ENCODE data around the gene HHIPL2. TPM values are rescaled to one million over a fixed set of nuclear protein-coding genes. Genes with fewer than 3 reads are reported as not detected.
A peak's percentile ranks its signal among the peaks of the same experiment; 100 is the strongest.

The HHIPL2 gene
- total RNA-seq, 2 donors from 2014 or later: 0.32 to 0.56 TPM

DNA sequence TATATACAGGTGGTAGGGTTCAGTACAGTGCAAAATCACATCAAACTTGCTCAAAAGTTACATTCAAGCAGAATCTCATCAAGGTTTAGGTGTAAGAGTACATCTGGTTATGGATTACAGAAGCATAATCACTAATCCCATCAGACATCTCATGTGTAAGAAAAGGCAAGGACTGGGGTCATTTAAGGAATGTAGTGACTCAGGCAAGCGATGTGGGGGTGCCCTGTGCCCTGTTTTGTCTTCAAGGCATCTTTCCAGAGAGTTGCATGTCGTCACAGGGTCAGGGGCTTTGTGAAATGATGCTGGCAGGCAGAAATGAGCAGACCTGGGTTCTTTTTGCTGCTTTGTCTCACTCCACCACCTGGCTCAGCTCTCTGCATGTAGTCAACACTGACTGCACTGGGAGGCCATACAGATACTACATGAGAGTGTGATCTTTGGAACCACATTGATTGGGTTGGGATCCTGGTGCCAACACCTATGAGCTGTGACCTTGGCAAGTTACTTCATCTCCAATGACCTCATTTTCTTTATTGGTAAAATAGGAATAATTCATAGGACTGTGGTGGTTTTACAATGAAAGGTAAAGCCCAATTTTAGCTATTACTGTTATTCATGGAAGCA, 8.2 kb upstream of the HHIPL2 start:
- Mint-ChIP-seq H3K27ac (peak overlapping the region; percentile 10), H3K36me3 (ENCODE audit: low read depth) (peaks cover 47% of the 10 kb centered on the region), H3K4me3 (no peak overlapping the region), H3K27me3 (no peaks in the 10 kb centered on the region), H3K9me3 (no peaks in the 10 kb centered on the region), H3K4me1 (no peaks in the 10 kb centered on the region)
- ATAC-seq (replicated peaks): no peak

DNA sequence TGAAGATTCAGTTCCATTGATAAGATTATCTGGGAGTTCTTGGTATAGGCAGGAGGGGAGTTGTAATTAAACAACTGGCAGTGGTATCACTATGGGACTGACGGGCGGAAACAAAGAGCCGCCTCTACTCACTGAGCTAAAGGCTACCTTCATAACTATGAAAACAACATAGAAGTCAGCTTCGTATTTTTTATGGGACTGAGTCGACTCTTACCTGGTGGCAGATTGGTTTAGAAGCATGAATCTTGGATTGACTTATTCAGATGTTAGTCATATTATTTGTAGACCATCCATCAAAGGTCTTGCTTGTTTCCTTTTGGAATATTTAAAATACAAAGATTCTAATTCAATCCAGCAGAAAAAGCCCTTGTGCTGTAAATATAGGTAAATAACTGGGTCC, 6.3 kb upstream of the HHIPL2 start:
- Mint-ChIP-seq H3K27me3 (no peaks in the 10 kb centered on the region), H3K27ac (peak overlapping the region; percentile 33), H3K36me3 (ENCODE audit: low read depth) (peaks cover 27% of the 10 kb centered on the region), H3K4me3 (no peak overlapping the region), H3K4me1 (no peaks in the 10 kb centered on the region), H3K9me3 (no peaks in the 10 kb centered on the region)
- ATAC-seq (replicated peaks): no peak

DNA sequence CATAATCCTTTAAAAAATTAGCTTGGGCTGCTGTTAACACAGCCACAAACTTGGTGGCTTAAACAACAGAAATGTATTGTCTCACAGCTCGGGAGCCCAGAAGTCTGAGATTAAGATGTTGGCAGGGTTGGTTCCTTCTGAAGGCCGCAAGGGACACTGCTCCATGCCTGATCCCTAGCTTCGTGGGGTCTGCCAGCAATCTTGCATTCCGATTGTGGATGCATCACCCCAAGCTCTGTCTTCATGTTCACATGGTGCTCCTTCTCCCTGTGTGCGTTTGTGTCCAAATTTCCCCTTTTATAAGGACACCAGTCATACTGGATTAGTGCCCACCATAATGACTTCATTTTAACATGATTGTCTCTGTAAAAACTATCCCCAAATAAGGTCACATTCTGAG, 5.0 kb upstream of the HHIPL2 start:
- no peak for ATAC-seq (replicated peaks)
- H3K27ac Mint-ChIP-seq: no peak overlapping the region
- H3K4me3 Mint-ChIP-seq: no peak overlapping the region
- no peaks in the 10 kb centered on the region for H3K27me3 Mint-ChIP-seq
- H3K4me1 Mint-ChIP-seq: no peaks in the 10 kb centered on the region
- peaks cover 17% of the 10 kb centered on the region for H3K36me3 Mint-ChIP-seq (ENCODE audit: low read depth)
- H3K9me3 Mint-ChIP-seq: no peaks in the 10 kb centered on the region

DNA sequence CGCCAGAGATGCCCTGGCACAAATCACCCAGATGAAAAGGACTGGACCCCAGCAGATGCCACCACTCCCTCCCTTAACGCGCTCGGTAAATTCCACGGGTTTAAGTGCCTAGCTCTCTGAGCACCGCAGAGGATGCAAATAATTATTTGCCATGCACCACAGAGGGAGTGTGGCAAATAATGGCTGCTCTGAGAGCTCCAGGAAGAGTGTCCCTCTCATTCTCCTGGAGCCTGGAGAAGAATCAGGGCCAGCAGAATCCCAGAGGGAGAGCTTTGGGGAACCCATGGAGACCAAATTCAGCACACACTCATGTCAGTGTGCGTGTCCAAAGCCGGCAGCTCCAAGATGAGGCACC, 667 bp downstream of the HHIPL2 start:
- Mint-ChIP-seq H3K4me3 (no peak overlapping the region), H3K9me3 (no peaks in the 10 kb centered on the region), H3K27ac (no peak overlapping the region), H3K36me3 (ENCODE audit: low read depth) (no peaks in the 10 kb centered on the region), H3K27me3 (peaks cover 22% of the 10 kb centered on the region), H3K4me1 (no peaks in the 10 kb centered on the region)
- no peak for ATAC-seq (replicated peaks)

DNA sequence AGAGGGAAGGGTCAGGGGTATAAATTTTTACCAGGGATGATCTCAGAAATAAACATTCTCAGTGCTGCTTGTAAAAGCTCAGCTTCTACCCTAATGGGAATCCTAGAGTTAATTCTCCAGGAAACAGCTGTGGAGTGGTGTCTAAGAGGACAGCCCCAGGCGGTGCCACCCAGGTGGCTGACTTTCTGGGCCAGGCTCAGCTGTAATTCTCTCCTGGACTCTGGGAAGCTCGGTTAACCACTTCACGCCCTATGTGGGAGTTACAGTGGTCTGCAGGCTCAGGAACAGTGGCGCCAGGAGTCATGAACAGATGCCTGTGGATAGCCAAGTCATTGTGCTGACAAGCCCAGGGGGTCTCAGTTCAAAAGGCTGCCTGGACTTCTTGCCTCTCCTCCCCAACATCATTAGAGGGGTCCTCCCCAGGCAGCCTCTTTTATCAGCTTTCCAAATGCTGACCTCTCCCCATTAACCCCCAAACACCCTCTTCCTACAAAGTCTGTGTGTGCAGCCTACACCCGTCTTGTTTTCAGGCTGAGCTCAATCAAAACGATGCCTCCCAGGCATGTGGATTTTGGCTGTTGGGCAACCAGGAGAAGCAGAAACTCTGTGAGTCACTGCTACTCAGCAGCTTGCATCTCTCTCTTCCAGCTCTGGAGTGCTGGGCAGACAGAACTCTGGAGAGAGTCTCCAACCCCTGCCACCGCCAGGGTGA, 1.2 kb downstream of the HHIPL2 start:
- H3K27me3 Mint-ChIP-seq: peaks cover 22% of the 10 kb centered on the region
- no peaks in the 10 kb centered on the region for H3K36me3 Mint-ChIP-seq (ENCODE audit: low read depth)
- H3K27ac Mint-ChIP-seq: no peak overlapping the region
- no peaks in the 10 kb centered on the region for H3K4me1 Mint-ChIP-seq
- no peak overlapping the region for H3K4me3 Mint-ChIP-seq
- ATAC-seq (replicated peaks): no peak
- H3K9me3 Mint-ChIP-seq: no peaks in the 10 kb centered on the region

DNA sequence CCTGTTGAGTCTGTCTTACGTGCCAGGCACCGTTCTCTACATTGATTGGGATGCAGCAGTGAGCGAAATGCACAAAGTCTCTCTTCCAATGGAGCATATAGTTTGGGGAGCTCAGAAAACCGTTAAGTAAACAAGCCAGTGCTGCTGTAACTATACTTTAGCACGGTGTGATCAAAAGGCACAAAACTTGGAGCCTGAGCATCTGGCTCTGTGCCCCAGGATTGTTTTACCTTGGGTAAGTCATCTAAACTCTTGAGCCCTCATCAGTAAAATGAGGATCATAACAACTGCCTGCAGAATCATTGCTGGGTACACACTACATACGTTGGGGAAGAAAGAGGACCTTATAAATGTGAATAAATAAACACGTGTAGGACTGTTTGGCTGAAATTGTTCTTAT, 1.8 kb downstream of the HHIPL2 start:
- Mint-ChIP-seq H3K27me3 (peaks cover 22% of the 10 kb centered on the region), H3K4me1 (no peaks in the 10 kb centered on the region), H3K4me3 (no peak overlapping the region), H3K27ac (no peak overlapping the region), H3K36me3 (ENCODE audit: low read depth) (no peaks in the 10 kb centered on the region), H3K9me3 (no peaks in the 10 kb centered on the region)
- no peak for ATAC-seq (replicated peaks)

DNA sequence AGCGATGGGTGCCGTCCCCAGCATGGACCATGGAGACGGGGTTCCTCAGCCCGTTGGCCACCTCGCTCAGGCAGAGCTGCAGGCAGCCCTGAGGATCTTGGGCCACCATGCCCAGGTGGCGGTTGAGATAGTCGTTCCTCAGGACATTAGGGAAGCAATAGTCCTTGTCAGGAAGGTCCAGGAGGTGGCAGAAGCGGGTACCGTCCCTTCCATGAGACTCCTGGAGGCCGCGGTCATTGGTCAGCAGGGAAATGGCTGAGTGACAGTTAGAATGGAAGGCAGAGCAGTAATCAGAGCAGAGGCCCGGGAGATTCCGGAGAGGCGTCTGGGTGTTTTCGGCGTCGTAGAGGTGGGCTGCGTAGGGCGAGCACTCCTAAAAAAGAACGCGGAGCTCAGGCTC, 4.1 kb downstream of the HHIPL2 start:
- H3K9me3 Mint-ChIP-seq: no peaks in the 10 kb centered on the region
- H3K27ac Mint-ChIP-seq: no peak overlapping the region
- no peak overlapping the region for H3K4me3 Mint-ChIP-seq
- H3K27me3 Mint-ChIP-seq: peaks cover 22% of the 10 kb centered on the region
- ATAC-seq (replicated peaks): no peak
- H3K4me1 Mint-ChIP-seq: no peaks in the 10 kb centered on the region
- H3K36me3 Mint-ChIP-seq (ENCODE audit: low read depth): no peaks in the 10 kb centered on the region

DNA sequence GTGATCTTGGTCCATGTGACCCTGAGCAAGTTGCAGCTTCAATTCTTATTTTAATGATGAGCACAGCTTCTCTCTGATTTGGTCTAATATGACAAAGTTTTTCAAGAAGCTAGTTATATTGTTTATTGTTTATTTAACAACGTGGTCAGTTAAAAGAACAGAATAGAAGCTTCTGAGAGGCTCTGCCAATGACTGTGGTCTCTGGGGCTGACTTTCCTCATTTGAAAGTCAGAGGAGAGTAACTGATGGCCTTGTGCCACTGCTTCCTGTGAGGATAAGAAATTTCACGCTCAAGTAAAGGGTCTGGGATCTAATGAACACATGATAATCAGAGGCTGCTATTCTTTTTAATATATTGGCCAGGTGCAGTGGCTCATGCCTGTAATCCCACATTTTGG, 7.3 kb downstream of the HHIPL2 start:
- no peaks in the 10 kb centered on the region for H3K9me3 Mint-ChIP-seq
- H3K4me1 Mint-ChIP-seq: no peaks in the 10 kb centered on the region
- H3K36me3 Mint-ChIP-seq (ENCODE audit: low read depth): no peaks in the 10 kb centered on the region

DNA sequence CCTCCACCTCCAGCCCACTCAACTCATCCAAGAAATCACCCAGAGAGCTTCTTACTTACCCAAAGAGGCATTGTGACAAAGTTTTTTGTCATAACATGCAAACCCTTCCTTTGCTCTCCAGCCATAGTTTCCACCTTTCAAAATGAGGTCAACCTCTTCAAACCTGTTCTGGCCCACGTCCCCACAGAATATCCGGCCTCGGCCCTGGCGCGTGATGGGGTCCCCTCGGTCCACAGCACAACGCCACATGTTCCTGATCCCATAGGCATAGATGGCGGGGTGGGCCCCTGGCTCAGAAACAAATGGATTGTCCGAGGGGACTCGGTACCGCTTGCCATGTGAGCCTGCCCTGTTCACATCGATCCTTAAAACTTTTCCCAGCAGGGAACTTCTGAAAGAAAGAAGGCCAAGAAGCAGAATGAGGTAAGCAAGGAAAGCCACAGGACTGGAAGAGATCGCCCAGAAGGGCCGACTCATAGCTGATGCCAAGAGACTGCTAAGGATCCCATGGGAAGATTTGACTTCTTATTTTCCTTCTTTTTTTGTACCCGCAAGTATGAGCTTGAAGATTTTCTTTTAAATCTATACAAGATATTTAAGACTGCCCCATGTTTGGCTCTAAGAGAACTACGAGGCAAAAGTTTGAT, 7.8 kb downstream of the HHIPL2 start:
- Mint-ChIP-seq H3K27me3 (peaks cover 12% of the 10 kb centered on the region), H3K27ac (no peak overlapping the region), H3K4me1 (no peaks in the 10 kb centered on the region), H3K36me3 (ENCODE audit: low read depth) (no peaks in the 10 kb centered on the region), H3K9me3 (no peaks in the 10 kb centered on the region), H3K4me3 (no peak overlapping the region)
- no peak for ATAC-seq (replicated peaks)

More for the DNA sequence above, 7.3 kb downstream of the HHIPL2 start:
- ATAC-seq (replicated peaks): no peak
- Mint-ChIP-seq H3K27ac (no peak overlapping the region), H3K4me3 (no peak overlapping the region), H3K27me3 (peaks cover 18% of the 10 kb centered on the region)

DNA sequence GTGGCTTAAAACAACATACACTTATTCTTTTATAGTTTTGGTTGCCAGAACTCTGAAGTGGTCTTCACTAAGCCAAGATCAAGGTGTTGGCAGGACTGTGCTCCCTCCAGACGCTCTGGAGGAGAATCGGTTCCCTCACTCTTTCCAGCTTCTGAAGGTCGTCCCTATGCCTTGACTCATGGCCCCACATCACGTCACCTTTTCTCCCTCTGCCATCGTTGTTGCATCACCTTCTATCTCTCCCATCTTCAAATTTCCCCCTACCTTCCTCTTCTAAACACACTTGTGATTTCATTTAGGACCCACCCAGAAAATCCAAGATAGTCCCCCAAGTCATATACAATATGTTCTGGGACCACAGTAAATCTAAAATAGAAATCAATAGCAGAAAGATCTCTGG, 12.4 kb downstream of the HHIPL2 start:
- Mint-ChIP-seq H3K4me1 (no peaks in the 10 kb centered on the region), H3K27me3 (peaks cover 5% of the 10 kb centered on the region), H3K4me3 (no peak overlapping the region), H3K9me3 (no peaks in the 10 kb centered on the region), H3K36me3 (ENCODE audit: low read depth) (no peaks in the 10 kb centered on the region), H3K27ac (no peak overlapping the region)
- ATAC-seq (replicated peaks): no peak

DNA sequence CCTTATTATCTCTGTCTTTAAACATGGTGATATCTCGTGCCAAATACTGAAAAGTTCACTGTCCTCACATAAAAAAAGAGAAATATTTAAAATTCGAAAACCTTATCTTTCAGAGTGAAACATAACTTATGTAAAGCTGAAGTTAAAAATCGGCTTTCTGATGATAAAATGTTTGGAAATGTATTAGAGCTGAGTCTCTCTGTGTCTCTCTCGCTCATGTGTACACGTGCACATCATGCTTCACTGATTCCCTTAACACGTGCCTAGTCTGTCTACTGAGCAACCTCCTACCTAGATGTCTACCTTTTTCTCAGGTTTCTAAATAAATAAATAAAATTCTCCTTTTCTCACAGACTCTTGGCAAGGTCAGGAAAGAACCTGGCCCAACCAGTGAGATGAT, 17.1 kb downstream of the HHIPL2 start:
- Mint-ChIP-seq H3K27ac (no peak overlapping the region), H3K27me3 (peaks cover 17% of the 10 kb centered on the region), H3K36me3 (ENCODE audit: low read depth) (no peaks in the 10 kb centered on the region), H3K4me3 (no peak overlapping the region), H3K9me3 (no peaks in the 10 kb centered on the region), H3K4me1 (no peaks in the 10 kb centered on the region)
- ATAC-seq (replicated peaks): no peak

DNA sequence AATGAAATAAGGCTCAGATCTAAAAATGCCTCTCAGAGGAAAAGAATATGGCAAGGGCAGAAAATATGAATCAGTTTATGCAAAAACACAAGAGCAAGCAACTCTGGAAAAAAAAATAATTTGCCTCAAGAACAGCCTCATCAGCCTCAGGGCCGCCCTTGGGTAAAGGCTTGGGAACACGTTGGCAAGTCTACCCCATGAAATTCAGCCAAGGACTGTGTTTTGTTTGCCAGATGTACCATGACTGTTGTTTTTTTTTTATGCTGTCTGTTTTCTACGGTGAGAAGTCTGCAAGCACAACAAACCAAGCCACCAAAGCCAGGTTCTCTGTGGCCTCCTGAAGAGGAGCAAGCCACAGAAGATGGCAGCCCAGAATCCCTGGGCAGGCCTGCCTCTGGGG, 18.0 kb downstream of the HHIPL2 start:
- no peak overlapping the region for H3K4me3 Mint-ChIP-seq
- no peaks in the 10 kb centered on the region for H3K4me1 Mint-ChIP-seq
- peaks cover 20% of the 10 kb centered on the region for H3K27me3 Mint-ChIP-seq
- no peak overlapping the region for H3K27ac Mint-ChIP-seq
- ATAC-seq (replicated peaks): no peak
- H3K36me3 Mint-ChIP-seq (ENCODE audit: low read depth): no peaks in the 10 kb centered on the region
- no peaks in the 10 kb centered on the region for H3K9me3 Mint-ChIP-seq

DNA sequence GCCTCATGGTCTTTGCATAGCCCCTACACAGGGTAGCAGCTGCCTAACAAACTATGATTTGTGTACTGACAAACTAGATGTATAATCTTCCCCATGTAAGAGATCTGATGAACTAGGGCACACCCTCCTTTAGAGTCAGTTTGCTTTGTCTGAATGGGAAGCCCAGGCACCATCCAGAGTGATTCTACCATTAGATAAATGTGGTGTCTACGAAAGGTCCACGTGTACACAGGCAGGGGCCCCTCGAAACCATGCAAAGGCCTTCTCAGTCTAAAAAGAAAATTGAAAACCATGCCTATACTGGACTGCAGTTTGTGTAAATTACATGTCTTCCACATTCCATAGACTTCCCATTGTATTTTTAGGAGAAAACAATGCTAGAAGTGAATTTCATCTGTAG, 18.7 kb downstream of the HHIPL2 start:
- Mint-ChIP-seq H3K27ac (no peak overlapping the region), H3K9me3 (no peaks in the 10 kb centered on the region), H3K27me3 (peaks cover 20% of the 10 kb centered on the region), H3K4me1 (no peaks in the 10 kb centered on the region), H3K36me3 (ENCODE audit: low read depth) (no peaks in the 10 kb centered on the region), H3K4me3 (no peak overlapping the region)
- no peak for ATAC-seq (replicated peaks)

DNA sequence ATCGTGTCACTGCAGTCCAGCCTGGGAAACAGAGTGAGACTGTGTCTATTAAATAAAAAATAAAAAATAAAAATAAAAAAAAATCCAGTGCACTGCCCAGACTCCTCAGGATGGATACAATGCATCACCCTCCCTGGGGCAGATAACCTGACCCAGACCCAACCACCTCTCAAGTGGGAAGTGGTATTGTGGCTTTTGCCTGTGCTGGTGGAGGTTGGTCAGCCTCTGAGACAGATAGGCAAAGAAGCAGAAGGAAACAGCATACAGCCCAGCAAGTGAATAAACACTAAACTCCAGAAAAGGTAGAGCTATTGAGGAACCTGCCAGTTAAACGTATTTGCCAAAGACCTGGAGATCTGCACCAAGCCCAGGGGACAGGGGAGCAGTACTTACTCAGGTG, 22.0 kb downstream of the HHIPL2 start:
- Mint-ChIP-seq H3K27ac (no peak overlapping the region), H3K4me3 (no peak overlapping the region), H3K36me3 (ENCODE audit: low read depth) (no peaks in the 10 kb centered on the region), H3K9me3 (no peaks in the 10 kb centered on the region), H3K4me1 (no peaks in the 10 kb centered on the region), H3K27me3 (peaks cover 15% of the 10 kb centered on the region)
- no peak for ATAC-seq (replicated peaks)

DNA sequence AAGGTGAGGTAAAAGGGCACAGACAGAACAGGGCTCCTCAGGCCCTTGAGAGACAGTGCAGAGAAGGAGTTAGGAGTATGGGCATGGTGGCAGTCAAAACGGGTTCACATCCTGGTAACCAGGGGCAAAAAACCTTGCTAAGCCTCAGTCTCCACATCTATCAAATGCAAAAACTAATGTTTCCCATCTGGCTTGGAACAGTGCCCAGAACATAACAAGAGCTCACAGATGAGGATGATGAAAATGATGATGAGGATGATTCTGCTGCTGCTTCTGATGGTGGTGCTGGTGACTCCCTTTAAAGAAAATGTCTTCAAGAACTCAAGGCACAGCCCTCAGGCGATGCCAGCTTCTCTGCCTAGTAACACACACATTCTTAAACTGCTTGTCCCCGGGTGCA, 24.1 kb downstream of the HHIPL2 start:
- H3K9me3 Mint-ChIP-seq: no peaks in the 10 kb centered on the region

More for the DNA sequence above, 24.1 kb downstream of the HHIPL2 start:
- Mint-ChIP-seq H3K4me1 (no peaks in the 10 kb centered on the region), H3K27me3 (peaks cover 12% of the 10 kb centered on the region), H3K4me3 (no peak overlapping the region), H3K27ac (no peak overlapping the region), H3K36me3 (ENCODE audit: low read depth) (no peaks in the 10 kb centered on the region)
- ATAC-seq (replicated peaks): no peak

All from activated T-helper 17 cell treated with anti-CD3 and anti-CD28 coated beads, Interleukin-2, amount 50 U/mL, for 72 hours (primary cell).